ENCODE measurements around the gene PCGF3.

The PCGF3 gene

DNA sequence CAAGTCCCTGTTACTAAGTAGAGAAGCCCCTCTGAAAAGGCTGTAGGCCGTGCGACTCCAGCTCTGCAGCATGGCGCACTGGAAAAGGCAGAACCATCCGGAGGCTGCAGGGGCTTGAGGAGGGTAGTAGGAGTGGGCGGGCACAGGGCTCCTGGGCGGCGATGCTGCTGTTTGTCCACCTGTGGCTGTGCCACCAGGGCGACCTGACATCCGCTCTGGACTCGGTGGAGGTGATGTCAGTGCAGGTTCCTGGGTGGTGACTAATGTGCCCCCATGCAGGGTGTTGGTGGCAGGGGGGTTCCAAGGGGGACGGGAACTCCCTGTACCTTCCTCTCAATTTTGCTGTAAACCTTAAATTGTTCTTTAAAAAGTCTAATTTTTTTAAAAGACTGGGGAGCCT, 58.3 kb downstream of the PCGF3 start:
- no peak; the same call in 2 of the 3 replicates for ATAC-seq
- TF ChIP-seq ZFP30 (CRISPR knock-in tag; IDR thresholded peaks at IDR 0.05) (no peak), ZNF70 (CRISPR knock-in tag; IDR thresholded peaks at IDR 0.05) (no peak), ZC3H10 (CRISPR knock-in tag; IDR thresholded peaks at IDR 0.05) (no peak), ISL1 (CRISPR knock-in tag; IDR thresholded peaks at IDR 0.05) (no peak), SNAI2 (CRISPR knock-in tag; IDR thresholded peaks at IDR 0.05) (no peak), CSDC2 (CRISPR knock-in tag; IDR thresholded peaks at IDR 0.05) (no peak), TOX (CRISPR knock-in tag; IDR thresholded peaks at IDR 0.05; ENCODE audit: borderline replicate concordance) (no peak)

DNA sequence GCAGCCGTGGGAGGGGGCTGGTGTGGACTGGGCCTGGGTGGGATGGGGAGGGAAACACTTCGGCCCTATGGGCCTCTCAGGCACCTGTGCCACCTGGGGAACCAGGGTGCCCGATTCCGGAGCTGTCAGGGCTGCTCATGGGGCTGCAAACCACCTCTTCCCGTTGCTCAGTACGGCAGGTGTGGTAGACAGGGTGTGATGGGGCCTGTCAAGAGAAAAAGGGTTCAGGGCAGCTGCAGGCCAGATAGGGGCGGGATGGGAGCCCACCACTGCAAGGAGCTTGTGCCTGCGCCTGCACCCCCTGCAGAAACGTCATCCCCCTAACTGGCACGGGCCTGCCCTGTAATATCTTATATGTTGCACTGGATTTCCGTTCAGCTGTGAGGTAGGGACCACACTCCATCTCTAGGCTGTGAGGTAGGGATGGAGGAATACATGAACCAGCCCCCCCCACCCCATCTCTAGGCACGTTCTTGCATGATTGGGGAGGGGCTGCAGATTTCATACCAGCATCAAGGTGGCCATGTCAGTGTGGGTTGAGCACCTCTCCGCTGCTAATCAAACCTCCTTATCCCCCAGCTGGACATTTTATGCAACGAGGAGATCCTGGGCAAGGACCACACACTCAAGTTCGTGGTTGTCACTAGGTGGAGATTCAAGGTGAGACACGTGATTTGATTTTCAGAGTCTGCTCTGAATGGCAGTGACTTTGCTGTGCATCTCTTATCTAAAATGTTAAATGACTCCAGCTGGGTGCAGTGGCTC, 59.0 kb downstream of the PCGF3 start:
- no peak for TF ChIP-seq RARB (CRISPR knock-in tag; IDR thresholded peaks at IDR 0.05)
- TF ChIP-seq, protein P1, sequence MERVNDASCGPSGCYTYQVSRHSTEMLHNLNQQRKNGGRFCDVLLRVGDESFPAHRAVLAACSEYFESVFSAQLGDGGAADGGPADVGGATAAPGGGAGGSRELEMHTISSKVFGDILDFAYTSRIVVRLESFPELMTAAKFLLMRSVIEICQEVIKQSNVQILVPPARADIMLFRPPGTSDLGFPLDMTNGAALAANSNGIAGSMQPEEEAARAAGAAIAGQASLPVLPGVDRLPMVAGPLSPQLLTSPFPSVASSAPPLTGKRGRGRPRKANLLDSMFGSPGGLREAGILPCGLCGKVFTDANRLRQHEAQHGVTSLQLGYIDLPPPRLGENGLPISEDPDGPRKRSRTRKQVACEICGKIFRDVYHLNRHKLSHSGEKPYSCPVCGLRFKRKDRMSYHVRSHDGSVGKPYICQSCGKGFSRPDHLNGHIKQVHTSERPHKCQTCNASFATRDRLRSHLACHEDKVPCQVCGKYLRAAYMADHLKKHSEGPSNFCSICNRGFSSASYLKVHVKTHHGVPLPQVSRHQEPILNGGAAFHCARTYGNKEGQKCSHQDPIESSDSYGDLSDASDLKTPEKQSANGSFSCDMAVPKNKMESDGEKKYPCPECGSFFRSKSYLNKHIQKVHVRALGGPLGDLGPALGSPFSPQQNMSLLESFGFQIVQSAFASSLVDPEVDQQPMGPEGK (CRISPR knock-in tag; IDR thresholded peaks at IDR 0.05; ENCODE audit: borderline replicate concordance) = no peak
- no peak for TF ChIP-seq ZNF8 (CRISPR knock-in tag; IDR thresholded peaks at IDR 0.05)
- no peak for TF ChIP-seq GLIS3 (CRISPR knock-in tag; IDR thresholded peaks at IDR 0.05)
- no peak for TF ChIP-seq ZFP3 (CRISPR knock-in tag; IDR thresholded peaks at IDR 0.05)
- TF ChIP-seq ISL1 (CRISPR knock-in tag; IDR thresholded peaks at IDR 0.05) = no peak
- no peak for TF ChIP-seq OSR1 (CRISPR knock-in tag; IDR thresholded peaks at IDR 0.05)
- TF ChIP-seq CSDC2 (CRISPR knock-in tag; IDR thresholded peaks at IDR 0.05) = no peak
- TF ChIP-seq, protein P2, sequence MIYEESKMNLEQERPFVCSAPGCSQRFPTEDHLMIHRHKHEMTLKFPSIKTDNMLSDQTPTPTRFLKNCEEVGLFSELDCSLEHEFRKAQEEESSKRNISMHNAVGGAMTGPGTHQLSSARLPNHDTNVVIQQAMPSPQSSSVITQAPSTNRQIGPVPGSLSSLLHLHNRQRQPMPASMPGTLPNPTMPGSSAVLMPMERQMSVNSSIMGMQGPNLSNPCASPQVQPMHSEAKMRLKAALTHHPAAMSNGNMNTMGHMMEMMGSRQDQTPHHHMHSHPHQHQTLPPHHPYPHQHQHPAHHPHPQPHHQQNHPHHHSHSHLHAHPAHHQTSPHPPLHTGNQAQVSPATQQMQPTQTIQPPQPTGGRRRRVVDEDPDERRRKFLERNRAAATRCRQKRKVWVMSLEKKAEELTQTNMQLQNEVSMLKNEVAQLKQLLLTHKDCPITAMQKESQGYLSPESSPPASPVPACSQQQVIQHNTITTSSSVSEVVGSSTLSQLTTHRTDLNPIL (CRISPR knock-in tag; IDR thresholded peaks at IDR 0.05; ENCODE audit: low read depth) = no peak
- no peak for TF ChIP-seq ZNF565 (CRISPR knock-in tag; conservative IDR thresholded peaks at IDR 0.05; ENCODE audit: low read depth)
- TF ChIP-seq ARNTL (CRISPR knock-in tag; IDR thresholded peaks at IDR 0.05; ENCODE audit: borderline replicate concordance, low read depth) = no peak
- ATAC-seq = no peak

DNA sequence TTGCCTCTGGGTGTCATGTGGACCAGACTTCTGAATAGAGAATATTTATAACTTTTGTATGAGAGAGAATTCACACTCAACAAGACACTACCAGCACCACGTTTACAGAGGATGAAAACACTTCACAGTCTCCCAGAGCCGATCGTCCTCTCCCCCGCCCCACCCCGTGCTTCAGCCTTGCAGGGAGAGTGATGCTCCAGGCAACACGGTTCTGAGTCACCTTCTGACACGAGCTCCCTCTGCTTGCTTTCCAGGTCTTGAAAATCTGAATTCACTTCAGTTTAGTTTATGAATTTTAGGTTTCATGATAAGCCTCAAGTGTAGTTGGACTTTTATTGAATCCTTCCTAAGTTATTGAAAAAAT, 60.5 kb downstream of the PCGF3 start:
- TF ChIP-seq ZNF565 (CRISPR knock-in tag; conservative IDR thresholded peaks at IDR 0.05; ENCODE audit: low read depth) (no peak), BACH2 (CRISPR knock-in tag; IDR thresholded peaks at IDR 0.05; ENCODE audit: borderline replicate concordance) (no peak), GLIS3 (CRISPR knock-in tag; IDR thresholded peaks at IDR 0.05) (no peak), ESRRG (CRISPR knock-in tag; IDR thresholded peaks at IDR 0.05) (no peak), PPARA (CRISPR knock-in tag; IDR thresholded peaks at IDR 0.05; ENCODE audit: borderline replicate concordance) (no peak), CSDC2 (CRISPR knock-in tag; IDR thresholded peaks at IDR 0.05) (no peak), ZNF8 (CRISPR knock-in tag; IDR thresholded peaks at IDR 0.05) (no peak)
- TF ChIP-seq, protein P1 (CRISPR knock-in tag; IDR thresholded peaks at IDR 0.05; ENCODE audit: borderline replicate concordance) = no peak
- ATAC-seq = peak; percentile 15

DNA sequence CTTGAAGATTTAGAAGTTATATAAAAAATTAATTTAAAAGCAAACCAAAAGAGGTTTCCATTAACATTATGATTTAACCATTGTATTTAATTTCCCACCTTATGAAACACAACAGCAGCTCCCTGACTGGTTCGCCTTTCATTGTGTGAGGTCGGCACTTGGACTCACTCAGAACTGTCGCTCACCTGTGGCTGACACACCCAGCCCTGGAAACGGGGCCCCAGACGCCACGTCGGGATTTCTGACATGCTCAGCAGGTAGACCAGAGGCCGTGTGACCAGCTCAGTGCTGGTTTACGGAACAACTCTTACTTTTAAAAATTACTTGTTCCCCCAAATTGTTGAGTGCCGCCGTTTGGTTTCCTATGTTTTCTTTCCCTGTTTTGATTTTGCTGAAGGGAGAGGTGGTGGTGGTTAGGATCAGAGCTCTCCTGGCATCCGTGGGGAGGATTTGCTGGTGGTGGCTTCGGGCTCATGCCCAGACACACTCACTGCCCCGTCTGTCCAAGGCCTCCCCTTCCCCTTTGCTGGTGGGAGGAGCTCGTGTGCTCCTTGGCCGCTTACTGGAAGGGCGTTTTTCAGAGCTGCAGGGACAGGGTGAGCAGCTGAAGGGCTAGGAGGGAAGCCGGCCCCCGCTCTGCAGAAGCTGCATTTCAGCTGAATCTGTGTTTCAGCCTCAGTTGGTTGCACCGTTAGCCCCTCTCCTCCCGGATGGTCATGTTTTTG, 61.1 kb downstream of the PCGF3 start:
- TF ChIP-seq GLIS3 (CRISPR knock-in tag; IDR thresholded peaks at IDR 0.05) (no peak), SNAI2 (CRISPR knock-in tag; IDR thresholded peaks at IDR 0.05) (no peak), ESRRG (CRISPR knock-in tag; IDR thresholded peaks at IDR 0.05) (no peak), ZFP3 (CRISPR knock-in tag; IDR thresholded peaks at IDR 0.05) (no peak), ZFP30 (CRISPR knock-in tag; IDR thresholded peaks at IDR 0.05) (no peak), ISL1 (CRISPR knock-in tag; IDR thresholded peaks at IDR 0.05) (no peak), OSR1 (CRISPR knock-in tag; IDR thresholded peaks at IDR 0.05) (no peak), ZNF70 (CRISPR knock-in tag; IDR thresholded peaks at IDR 0.05) (no peak), ZNF8 (CRISPR knock-in tag; IDR thresholded peaks at IDR 0.05) (no peak), ZNF565 (CRISPR knock-in tag; conservative IDR thresholded peaks at IDR 0.05; ENCODE audit: low read depth) (no peak)
- TF ChIP-seq, protein P2 (CRISPR knock-in tag; IDR thresholded peaks at IDR 0.05; ENCODE audit: low read depth) = no peak
- TF ChIP-seq, protein P3, sequence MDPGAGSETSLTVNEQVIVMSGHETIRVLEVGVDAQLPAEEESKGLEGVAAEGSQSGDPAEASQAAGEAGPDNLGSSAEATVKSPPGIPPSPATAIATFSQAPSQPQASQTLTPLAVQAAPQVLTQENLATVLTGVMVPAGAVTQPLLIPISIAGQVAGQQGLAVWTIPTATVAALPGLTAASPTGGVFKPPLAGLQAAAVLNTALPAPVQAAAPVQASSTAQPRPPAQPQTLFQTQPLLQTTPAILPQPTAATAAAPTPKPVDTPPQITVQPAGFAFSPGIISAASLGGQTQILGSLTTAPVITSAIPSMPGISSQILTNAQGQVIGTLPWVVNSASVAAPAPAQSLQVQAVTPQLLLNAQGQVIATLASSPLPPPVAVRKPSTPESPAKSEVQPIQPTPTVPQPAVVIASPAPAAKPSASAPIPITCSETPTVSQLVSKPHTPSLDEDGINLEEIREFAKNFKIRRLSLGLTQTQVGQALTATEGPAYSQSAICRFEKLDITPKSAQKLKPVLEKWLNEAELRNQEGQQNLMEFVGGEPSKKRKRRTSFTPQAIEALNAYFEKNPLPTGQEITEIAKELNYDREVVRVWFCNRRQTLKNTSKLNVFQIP (CRISPR knock-in tag; IDR thresholded peaks at IDR 0.05; ENCODE audit: borderline replicate concordance, low read depth) = no peak
- TF ChIP-seq, protein P1 (CRISPR knock-in tag; IDR thresholded peaks at IDR 0.05; ENCODE audit: borderline replicate concordance) = no peak
- ATAC-seq = no peak

All from SK-N-SH treated with all-trans-retinoic acid at 6 μM for 48 hours (cell line).